NCI-H1436 treated with DMSO at 0.1 percent for 48 hours (cell line): Measurements from ENCODE around the gene KCNIP4.
"Not testable (repeated sequence)": the region's sequence is repeated elsewhere in the genome, so short reads cannot be mapped to it uniquely, and the experiment has no call there.

Experiments used
- DNase-seq: peaks from one replicate; lab custom pipeline; 2025; lab: John Stamatoyannopoulos, UW

Gene KCNIP4

DNA sequence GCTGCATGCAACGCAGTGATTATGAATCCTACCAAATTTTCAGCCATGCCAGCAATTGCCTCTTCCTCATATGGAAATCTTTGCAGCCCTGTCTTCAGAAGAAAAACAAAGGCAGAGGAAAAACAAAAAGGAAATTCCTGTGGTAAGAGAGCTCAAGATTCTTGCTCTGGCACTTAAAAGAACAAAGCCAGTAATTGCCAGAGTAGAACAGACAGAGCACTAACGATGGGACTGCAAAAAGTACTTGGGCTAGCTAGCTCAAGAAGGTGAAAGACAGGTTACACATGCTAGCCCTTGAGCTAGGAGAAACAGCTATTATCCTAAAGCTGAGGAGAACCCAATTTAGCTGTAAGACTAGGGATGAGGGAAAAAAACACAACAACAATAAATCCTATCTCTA lies 582.3 kb downstream of the KCNIP4 start:
- no peak for DNase-seq

DNA sequence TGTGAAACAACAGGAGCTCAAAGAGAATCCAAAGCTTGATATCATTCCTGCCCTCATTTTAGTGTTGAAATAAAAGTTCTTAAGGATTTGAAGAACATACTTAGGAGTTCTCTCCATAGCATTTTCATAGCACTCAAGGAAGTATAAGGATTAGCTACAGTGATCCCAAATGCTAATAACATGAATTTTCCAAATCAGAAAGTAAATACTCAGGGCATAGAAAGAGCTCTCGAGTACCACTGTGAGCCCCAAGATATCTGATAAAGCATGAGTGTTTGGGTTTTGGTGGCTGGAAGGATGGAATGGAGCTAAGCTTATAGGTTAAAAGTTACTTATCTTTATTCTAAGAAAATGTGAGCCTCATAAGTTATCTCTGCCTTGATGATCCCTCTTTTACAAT lies 584.9 kb downstream of the KCNIP4 start:
- no peak for DNase-seq

DNA sequence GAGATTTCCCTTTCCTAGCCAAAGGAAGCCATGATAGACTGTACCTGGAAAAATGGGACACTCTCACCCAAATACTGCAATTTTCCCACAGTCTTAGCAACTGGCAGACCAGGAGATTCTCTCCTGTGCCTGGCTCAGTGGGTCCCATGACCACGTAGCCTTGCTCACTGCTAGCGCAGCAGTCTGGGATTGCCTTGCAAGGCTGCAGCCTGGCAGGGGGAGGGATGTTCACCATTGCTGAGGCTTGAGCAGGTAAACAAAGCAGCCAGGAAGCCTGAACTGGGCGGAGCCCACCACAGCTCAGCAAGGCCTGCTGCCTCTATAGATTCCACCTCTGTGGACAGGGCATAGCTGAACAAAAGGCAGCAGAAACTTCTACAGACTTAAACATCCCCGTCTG lies 596.2 kb downstream of the KCNIP4 start:
- not testable (repeated sequence) for DNase-seq

DNA sequence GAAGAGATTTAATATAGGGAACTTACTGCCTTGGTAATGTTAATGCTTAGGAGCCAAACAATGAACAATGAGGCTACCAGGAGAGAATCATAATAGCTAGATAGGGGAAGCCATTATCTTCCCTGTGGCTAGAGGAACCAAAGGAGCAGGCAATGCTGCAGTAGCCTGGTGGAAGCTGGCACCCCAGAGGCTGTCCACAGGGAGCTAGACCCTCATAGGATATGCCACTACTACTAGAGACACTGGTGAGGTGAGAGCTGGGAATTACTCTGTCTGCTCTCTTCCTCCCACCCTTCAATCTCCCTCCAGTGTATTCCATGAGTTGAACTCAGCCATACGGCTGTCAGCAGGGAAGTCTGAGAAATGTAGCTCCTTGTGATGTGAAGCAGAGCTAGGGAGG lies 601.4 kb downstream of the KCNIP4 start:
- DNase-seq: no peak

DNA sequence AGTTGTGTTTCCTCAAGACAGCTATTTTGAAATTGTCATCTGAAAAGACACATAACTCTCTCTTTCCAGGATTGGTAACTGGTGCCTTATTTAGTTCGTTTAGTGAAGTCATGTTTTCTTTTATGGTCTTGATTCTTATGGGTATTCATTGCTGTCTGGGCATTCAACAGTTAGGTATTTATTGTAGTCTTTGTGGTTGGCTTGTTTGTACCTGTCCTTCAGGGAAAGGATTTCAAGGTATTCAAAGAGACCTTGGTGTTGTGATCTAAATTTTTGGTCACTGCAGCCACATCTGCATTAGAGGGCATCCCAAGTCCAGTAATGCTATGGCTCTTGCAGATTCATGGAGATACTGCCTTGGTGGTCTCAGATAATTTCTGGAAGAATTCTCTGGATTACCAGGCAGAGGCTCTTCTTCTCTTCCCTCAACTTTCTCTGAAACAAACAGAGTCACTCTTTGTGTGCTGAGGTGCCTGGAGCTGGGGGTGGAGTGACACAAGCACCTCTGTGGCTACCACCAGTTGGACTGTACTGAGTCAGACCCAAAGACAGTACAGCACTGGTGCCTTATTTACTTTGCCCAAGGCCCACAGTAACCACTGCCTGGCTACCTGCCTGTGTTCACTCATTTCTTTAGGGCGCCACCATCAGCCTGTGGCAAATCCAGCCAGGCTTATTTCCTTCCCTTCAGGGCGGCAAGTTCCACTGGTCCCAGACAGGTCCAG lies 620.4 kb downstream of the KCNIP4 start:
- no peak for DNase-seq

DNA sequence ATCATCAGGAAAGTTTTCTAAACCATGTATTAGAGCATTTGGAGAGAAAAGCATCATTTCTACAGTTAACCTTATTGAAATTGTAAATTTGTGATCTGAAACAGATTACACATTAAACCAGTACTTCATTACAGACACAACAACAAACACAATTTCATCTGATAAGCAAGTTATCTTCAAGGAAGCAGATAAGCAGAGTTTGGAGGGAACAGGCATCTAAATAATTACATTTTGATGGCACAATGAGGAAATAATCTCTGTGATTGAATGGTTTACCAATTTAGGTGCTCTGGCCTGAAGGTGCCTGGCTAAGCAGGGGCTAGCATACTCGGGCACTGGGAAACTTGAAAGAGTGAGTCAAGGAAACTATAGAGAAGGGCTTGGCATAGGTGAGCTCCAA lies 628.5 kb downstream of the KCNIP4 start:
- DNase-seq: no peak

DNA sequence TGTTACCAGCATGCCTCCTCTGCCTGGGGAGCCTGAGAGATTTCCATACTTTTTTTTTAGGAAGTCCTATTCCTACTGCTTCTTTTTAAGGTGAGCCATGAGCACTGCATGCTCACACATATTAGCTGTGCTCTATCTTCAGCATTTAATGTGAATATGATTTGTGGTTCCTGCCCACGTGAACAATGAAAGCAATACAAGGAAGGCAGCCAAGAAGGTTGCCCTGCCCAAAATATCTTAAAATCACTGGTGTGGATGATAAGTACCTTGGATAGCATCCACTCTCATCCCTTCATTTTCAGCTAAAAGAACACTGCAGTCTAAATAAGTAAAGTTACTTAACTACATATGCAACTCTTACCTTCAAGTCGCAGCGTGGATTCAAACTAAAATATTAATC lies 640.9 kb downstream of the KCNIP4 start:
- no peak for DNase-seq

DNA sequence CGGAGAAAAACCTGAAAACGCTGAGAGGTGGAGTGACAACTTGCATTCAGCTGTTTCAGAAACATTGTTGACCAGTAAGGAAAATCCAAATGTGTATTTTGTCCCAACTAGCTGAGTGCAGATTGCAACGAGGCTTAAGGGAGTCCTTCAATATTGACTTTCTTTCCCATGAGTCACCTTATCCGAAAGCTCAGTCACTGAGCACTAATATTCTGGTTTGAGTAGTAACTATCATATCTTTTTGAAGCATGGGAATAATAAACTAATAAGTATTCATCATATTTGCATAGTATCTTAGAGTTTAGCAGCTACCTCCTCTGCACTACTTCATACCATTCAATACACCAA lies 644.1 kb downstream of the KCNIP4 start:
- DNase-seq: no peak

DNA sequence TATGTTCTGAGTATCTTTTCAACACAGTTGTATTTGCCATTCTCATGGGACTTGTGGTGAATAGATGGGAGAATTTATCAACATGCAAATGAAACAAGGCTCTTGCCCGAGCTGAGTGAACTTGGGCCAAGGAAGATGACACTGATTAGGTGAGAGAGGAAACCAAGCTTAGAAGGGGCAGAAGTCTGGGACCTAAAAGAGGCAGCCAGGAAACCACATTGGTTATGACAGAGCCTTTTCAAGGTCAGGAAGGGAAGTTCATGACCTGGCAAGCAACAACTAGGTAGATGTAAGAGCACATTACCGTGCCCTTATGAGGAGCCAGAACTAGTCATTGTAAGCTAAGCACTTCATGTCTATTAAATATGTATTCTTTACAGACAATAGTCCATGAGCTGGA lies 658.0 kb downstream of the KCNIP4 start:
- no peak for DNase-seq

DNA sequence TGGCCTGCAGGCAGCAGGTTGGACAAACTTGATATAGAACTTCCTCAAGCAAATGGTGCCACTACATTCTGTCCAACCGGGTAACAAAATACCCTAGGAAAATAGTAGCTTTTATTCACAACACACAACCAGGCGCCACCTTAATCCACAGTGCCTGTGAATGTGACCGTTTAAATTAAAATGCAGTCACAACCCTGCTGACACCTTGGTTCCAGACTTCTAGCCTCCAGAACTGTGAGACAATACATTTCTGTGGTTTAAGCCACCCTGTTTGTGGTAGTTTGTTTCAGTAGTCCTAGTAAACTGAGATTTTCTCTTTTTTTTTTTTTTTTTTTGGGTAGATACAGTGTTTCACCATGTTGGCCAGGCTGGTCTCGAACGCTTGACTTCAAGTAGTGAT lies 672.5 kb downstream of the KCNIP4 start:
- DNase-seq: no peak

DNA sequence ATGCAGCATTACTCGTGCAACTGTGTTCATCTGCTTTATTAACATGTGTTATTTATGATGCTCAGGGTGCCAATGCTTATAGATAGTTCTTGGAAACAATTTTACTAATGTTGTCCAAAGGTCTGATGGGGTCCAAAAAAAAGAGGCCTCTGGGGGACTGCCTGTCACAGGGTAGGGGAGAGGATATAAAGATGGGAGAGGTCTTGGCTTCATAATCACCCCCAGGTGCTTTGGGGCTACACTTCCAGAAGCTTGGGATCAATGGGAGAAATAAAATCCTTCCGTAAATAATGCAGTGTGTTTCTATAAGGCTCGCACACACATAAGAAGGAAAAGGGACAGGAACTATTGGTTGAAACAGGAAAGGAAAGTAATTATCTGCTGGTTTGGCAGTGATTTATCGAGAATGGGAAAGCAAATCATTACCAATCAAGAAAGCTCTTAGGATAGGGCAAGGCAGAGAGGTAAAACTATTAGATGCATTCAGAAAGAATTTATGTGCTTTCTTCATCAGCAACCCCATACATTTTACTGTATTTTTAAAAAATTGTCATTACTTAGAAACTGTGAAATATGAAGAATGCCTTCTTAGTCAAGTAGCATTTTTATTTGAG lies 677.0 kb downstream of the KCNIP4 start:
- no peak for DNase-seq

DNA sequence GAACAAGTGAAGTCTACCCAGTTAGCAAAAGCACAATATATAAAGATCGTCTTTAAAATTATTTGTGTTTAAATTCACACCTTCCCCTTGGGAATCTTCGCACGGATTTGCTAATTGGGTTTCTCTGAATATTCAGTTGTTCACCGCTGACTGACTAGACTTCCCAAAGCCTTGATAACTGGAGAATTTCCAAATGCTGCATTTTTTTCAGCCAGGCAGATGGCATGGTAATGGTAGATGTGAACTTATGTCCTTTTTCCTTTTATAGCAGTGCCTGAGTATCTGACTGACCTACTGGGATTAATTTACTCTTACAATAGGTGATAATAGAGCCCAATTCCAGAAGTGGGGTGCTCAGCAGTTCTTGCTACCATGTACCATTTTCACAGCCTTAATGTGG lies 700.2 kb downstream of the KCNIP4 start:
- DNase-seq: no peak

DNA sequence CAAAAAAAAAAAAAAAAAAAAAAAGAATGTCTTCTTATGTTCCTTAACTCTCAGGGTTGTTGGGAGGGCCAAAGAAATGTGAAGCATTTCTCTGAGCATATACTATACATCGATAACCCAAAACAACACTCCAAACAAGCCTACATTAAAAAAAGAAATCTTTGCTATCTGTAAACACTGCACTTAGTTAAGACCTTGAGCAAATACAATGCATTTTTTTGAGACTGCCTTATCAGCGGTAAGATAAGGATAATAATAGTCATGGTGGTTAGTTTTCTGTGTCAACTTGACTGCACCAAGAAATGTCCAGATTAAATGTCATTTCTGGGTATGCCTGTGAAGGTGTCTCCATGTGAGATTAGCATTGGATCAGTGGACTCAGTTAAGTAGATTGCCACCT lies 706.4 kb downstream of the KCNIP4 start:
- DNase-seq: no peak

DNA sequence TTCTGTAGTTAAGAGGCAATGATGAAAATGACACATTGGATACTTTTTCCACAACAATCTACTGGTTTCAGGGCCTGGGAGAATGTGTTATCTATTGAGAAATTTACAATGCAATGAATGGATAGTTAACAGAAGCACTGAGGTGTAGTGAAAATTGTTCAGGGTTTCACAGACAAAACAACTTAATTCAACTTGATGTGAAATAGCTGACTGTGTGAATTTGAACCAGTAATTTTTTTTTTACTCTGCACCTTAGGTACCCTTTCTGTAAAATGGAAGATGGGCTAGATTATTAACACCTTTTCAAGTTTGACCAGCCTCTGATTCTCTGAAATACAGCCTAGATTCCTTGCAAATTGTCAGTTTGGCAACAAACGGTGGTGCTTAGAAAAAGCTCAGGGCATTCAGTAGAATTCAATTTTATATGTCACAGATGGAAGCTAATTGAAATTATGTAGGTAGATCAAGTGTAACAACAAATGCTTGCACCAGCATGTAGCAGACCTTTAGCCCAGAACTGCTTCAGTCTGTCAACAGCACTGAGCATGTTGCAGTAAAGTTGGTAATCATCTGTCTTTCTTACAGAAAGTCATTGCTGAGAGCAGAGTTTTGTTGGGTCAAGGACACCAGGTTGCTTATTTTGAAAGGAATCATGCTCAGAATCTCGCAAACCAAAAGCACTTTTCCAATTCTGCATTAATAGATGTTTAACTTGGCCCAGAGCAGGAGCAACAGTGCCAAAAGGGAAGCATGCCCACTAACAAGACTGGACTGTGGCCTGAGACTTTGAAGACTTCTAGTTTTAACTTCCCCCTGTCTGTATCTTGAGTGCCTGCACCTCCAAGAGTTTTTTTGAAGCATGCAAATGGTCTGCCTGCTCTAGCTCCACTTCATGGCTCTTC lies 721.7 kb downstream of the KCNIP4 start:
- no peak for DNase-seq

DNA sequence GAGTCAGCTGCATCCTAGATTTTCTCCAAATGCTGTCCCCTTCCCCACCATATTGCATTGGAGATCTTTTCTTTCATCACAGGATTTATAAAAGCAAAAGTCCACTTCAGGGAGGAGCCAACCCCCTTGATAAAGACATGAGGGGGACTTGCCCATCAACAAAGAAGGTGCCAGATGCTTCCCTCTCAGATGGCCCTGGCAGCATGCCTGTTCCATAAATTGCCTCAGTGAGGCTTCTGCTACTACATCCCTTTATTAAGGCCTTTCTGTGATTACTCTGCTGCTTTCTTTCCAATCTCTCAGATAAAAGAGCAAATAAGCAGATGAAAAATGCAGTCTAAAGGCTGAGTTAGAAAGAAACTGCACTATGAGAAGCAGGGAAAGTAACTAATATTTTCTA lies 736.7 kb downstream of the KCNIP4 start:
- no peak for DNase-seq

DNA sequence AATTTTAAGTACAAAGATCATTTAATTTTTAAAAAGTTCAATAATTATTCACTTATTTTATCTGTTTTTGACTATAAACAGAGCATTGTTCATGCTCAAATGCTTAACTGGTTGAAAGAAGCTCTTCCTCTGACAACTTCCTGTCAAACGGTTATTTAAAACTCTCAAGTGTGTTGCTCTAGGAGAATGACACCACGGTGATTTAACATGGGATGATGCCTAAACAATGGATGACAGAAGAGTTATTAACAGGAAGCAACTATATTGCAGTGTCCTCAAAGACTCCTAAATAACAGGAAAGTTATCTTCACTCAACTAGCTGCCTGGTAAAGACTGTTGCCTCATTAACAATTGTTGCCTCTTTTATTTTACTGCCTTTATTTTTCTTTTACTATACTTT lies 738.7 kb downstream of the KCNIP4 start:
- DNase-seq: no peak

DNA sequence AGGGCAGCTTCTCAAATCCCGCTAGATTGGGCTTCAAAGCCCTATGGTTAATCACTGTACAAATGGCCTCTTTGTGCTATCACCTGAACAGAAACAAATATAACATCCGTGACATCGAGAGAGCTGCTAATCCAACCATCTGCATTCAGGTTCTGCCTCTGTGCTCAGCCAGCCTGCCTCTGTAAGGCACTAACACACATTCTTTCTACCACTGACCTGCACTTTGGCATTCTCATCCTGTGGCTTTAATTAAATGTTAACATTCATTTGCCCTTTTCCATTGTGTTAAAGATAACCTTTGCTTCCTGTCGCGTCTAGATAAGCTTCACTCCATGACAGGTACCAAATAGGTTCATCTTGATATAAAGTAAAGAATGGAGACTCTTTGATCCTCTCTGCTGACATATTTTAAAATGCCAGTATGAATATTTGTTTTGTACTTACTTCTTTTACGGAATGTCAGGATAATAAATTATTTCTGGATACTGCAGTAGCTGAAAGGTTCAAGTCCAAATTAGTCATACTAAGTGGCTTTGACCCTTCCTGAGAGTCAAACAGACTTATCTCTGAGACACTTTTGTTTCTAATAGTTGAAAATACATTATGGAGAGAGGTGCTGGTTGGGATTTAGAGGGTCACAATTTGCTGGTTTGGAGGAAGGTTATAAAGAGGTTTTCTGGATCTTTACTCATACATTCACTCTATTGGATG lies 742.6 kb downstream of the KCNIP4 start:
- no peak for DNase-seq

DNA sequence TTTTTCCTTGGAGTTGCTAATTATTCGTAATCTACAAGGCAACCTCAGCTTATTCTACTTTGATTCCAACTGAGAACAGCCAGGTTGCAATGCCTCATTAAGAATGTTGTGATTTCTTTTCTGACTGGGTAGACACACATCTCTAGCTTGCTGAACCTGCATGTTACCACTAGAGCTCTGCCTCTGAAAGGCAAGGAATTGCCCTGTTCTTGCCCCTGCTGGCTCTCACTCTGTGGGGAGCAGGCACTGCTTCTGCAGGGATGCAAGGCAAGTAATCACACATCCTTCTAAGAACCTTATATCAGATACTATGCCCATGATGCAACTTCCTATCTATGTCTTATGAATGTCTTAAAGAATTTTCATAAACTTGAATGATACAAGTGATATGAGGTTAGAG lies 745.2 kb downstream of the KCNIP4 start:
- DNase-seq: no peak

DNA sequence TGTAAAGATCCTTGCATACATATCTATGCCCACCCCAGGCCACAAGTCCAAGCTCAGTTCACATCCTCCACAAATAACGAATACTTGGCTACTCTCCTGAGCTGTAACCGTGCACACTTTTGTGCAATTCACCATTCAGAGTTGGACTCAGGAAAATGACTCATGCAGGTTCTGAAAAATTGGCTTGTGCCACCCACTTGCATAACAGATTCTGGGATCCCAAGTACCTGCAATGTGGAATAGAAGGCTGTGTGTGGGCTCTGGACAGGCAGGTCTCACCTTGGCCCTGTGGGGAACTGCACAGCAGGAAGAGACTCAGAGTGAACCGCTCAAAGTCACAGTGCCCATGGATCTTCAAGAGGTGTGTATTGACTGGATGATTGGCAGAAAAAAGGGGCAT lies 745.6 kb downstream of the KCNIP4 start:
- no peak for DNase-seq

DNA sequence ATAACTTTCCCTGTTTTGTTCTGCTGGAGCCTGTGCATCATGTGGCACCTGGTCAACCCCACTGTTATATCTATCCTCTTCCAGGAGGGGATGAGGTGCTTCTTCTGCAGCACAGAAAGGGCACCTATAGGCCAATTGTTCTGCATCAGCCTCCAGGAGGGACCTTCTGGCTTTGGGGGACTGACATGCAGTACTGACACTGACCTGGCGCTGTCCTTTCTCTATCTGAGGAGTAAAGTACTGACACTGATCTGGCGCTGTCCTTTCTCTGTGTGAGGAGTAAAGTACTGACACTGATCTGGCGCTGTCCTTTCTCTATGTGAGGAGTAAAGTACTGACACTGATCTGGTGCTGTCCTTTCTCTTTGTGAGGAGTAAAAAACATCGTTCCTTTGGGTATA lies 749.9 kb downstream of the KCNIP4 start:
- DNase-seq: no peak

DNA sequence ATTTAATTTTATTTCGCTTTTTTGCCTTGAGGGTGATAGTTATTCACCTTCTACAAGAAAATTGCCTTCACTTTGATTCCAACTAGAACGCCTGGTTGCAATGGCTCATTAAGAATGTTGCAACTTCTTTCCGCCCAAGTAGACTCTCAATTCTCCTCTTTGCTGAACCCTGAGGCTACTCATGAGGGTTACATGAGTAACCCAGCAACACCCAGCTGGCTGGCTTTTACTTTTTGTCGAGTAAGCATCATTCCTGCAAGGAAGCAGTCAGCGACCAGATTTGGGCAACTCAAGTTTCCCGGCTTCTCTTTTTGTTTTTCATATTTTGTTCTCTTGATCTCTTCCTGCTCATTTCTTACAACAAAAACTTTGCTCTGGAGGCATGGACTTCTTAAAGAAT lies 752.9 kb downstream of the KCNIP4 start:
- DNase-seq: no peak

DNA sequence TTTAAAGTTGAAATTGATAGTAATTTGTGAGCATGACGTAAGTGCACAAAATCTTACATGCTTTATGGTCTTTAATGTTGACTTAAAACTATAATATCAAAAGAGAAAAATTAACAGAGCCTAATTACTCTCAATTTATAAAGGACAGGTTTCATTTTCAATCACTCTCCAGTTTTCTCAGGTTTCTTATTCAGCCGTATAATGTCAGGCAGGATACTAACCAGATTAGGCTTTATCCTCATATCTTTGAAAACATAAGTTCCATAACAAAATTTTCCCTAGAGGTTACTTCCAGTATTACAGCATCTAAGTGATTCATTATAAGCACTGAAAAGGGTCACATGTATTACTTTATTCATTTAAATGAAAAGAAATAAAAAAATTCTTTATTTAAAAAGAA lies 756.2 kb downstream of the KCNIP4 start:
- no peak for DNase-seq

DNA sequence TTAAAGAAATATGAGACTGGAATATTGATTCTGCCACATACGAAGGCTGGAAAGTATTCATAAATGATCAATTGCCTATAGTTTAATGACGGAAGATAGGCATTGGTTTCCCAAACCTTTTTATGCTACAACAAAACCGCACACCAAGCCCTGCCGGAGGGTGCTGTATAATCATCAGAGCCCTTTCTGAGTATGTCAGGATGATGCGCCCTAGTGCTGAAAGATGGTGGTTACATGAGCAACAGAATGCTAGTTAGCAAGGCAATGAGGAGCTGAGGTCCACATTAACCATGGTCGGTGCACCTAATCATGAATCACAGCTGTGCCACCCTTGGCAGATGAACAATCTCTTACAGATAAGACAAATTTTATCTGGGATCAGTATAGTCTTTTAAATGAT lies 757.3 kb downstream of the KCNIP4 start:
- DNase-seq: no peak
